Mesendoderm (in vitro differentiated cells): ENCODE results near the gene PPP1R9B.
A peak's percentile ranks its signal among the peaks of the same experiment; 100 is the strongest.

Experiments
- DNase-seq: peaks from one replicate; pipeline ENCODE4 v3.0.0; 2013
- H2AK5ac ChIP-seq: 2 replicates; pipeline ENCODE4 v1.6.1; 2013; ENCODE audit warnings: low read length, inconsistent platforms
- H2BK120ac ChIP-seq: 2 replicates; pipeline ENCODE4 v1.6.1; 2013; ENCODE audit warnings: low read depth, mild to moderate bottlenecking, low read length, moderate library complexity, mixed read lengths
- H2BK15ac ChIP-seq: replicated peaks from 2 replicates; pipeline ENCODE4 v1.6.1; 2013; ENCODE audit warnings: low read depth, mild to moderate bottlenecking, moderate library complexity
- H2BK5ac ChIP-seq: 2 replicates; pipeline ENCODE4 v1.6.1; 2013; ENCODE audit warnings: low read length, inconsistent platforms
- H3K18ac ChIP-seq: 2 replicates; pipeline ENCODE4 v1.6.1; 2013; ENCODE audit warnings: mild to moderate bottlenecking, low read length, mixed read lengths
- H3K23ac ChIP-seq: one replicate; pipeline ENCODE4 v1.6.1; 2013; ENCODE audit warnings: low read length
- H3K27ac ChIP-seq: 2 replicates; pipeline ENCODE4 v1.5.1; 2013; ENCODE audit warnings: low read depth, mild to moderate bottlenecking, inconsistent platforms, low read length, moderate library complexity
- H3K27me3 ChIP-seq: 2 replicates; pipeline ENCODE4 v1.6.1; 2013; ENCODE audit warnings: low read length, control low read depth, mild to moderate bottlenecking, inconsistent platforms; ENCODE audit not compliant: insufficient read depth, poor library complexity
- H3K36me3 ChIP-seq: 2 replicates; pipeline ENCODE4 v1.6.1; 2013; ENCODE audit warnings: low read length, inconsistent platforms; ENCODE audit not compliant: control insufficient read depth, insufficient read depth
- H3K4ac ChIP-seq: one replicate; pipeline ENCODE4 v1.6.1; 2013; ENCODE audit warnings: low read depth, mild to moderate bottlenecking, low read length, moderate library complexity
- H3K4me1 ChIP-seq: 2 replicates; pipeline ENCODE4 v1.6.1; 2013; ENCODE audit warnings: low read depth, low read length, inconsistent platforms; ENCODE audit not compliant: control insufficient read depth
- H3K4me2 ChIP-seq: 2 replicates; pipeline ENCODE4 v1.6.1; 2013; ENCODE audit warnings: low read length
- H3K4me3 ChIP-seq: 2 replicates; pipeline ENCODE4 v1.5.1; 2013; ENCODE audit warnings: mild to moderate bottlenecking, low read length
- H3K56ac ChIP-seq: one replicate; pipeline ENCODE4 v1.6.1; 2013; ENCODE audit warnings: low read length
- H3K79me1 ChIP-seq: 2 replicates; pipeline ENCODE4 v1.6.1; 2013; ENCODE audit warnings: low read length, inconsistent platforms
- H3K79me2 ChIP-seq: 2 replicates; pipeline ENCODE4 v1.6.1; 2013; ENCODE audit warnings: mild to moderate bottlenecking, low read length; ENCODE audit not compliant: control insufficient read depth, insufficient read depth
- H3K9ac ChIP-seq: 2 replicates; pipeline ENCODE4 v1.6.1; 2013; ENCODE audit warnings: low read length, inconsistent platforms
- H4K5ac ChIP-seq: one replicate; pipeline ENCODE4 v1.6.1; 2013; ENCODE audit warnings: low read length
- H4K8ac ChIP-seq: one replicate; pipeline ENCODE4 v1.6.1; 2013; ENCODE audit warnings: low read depth, mild to moderate bottlenecking, control low read depth, low read length, moderate library complexity
- WGBS: extraction: QIAGEN DNeasy Blood & Tissue Kit; methylation state at CpG from one replicate; pipeline ENCODE4 v1.1.7; 2013; ENCODE audit warnings: low lambda C conversion rate, missing lambda C conversion rate; ENCODE audit not compliant: insufficient coverage; ENCODE audit errors: extremely low coverage; 5-methylcytosine and 5-hydroxymethylcytosine counted together

The PPP1R9B gene

GRCh38 chr17:50123649-50124349 lies 26.7 kb downstream of the PPP1R9B start:
- no peaks in the 10 kb centered on the region for H3K36me3 ChIP-seq
- WGBS, result no CpG with 5 or more reads among the region's 12 CpGs
- no peak overlapping the region for H2BK15ac ChIP-seq
- H4K5ac ChIP-seq, result peak overlapping the region; percentile 84
- no peaks in the 10 kb centered on the region for H3K27me3 ChIP-seq
- H3K4me2 ChIP-seq, result no peak overlapping the region
- peak overlapping the region; percentile 93 for H3K56ac ChIP-seq
- no peak overlapping the region for H3K4me3 ChIP-seq
- H3K4me1 ChIP-seq, result peaks cover 12% of the 10 kb centered on the region
- peak overlapping the region; percentile 60 for H3K9ac ChIP-seq
- no peak overlapping the region for H2BK120ac ChIP-seq
- H3K23ac ChIP-seq, result no peak overlapping the region
- H3K27ac ChIP-seq, result peak overlapping the region; percentile 40
- H3K18ac ChIP-seq, result peak overlapping the region; percentile 6
- no peaks in the 10 kb centered on the region for H3K79me1 ChIP-seq
- peak overlapping the region; percentile 21 for H3K4ac ChIP-seq
- no peaks in the 10 kb centered on the region for H3K79me2 ChIP-seq
- H4K8ac ChIP-seq, result no peak overlapping the region
- peak; percentile 72 for DNase-seq
- H2AK5ac ChIP-seq, result no peak overlapping the region
- H2BK5ac ChIP-seq, result peak overlapping the region; percentile 90

DNA sequence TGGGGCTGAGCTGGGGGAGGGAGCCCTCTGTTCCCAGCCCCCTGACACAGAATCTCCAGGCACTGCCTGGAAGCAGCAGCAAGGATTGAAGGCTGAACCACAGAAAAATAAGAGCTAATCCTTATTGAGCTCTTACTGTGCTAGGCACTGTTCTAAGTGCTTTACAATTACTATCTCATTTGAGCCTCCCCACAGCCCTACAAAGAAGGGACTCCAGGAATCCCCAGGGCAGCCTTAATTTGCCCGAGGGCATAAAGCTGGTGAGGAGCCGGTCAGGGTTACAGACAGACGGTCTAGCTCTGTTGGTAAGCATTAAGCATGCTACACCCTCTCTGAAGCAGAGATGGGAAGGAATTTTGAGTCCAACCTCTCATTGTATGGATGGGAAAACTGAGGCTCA lies 27.5 kb downstream of the PPP1R9B start:
- no peaks in the 10 kb centered on the region for H3K79me2 ChIP-seq
- peak overlapping the region; percentile 90 for H2BK5ac ChIP-seq
- DNase-seq, result no peak
- H2BK120ac ChIP-seq, result no peak overlapping the region
- no peak overlapping the region for H3K23ac ChIP-seq
- no peaks in the 10 kb centered on the region for H3K79me1 ChIP-seq
- WGBS, result no CpG with 5 or more reads among the region's 3 CpGs
- H2AK5ac ChIP-seq, result peak overlapping the region; percentile 85
- H2BK15ac ChIP-seq, result no peak overlapping the region
- H3K4me1 ChIP-seq, result peaks cover 12% of the 10 kb centered on the region
- H3K56ac ChIP-seq, result peak overlapping the region; percentile 93
- peak overlapping the region; percentile 21 for H3K4ac ChIP-seq
- no peaks in the 10 kb centered on the region for H3K27me3 ChIP-seq
- H3K27ac ChIP-seq, result peak overlapping the region; percentile 40
- no peak overlapping the region for H3K18ac ChIP-seq
- no peak overlapping the region for H3K4me2 ChIP-seq
- H3K4me3 ChIP-seq, result no peak overlapping the region
- no peaks in the 10 kb centered on the region for H3K36me3 ChIP-seq
- H4K8ac ChIP-seq, result no peak overlapping the region
- H3K9ac ChIP-seq, result peak overlapping the region; percentile 60
- no peak overlapping the region for H4K5ac ChIP-seq

DNA sequence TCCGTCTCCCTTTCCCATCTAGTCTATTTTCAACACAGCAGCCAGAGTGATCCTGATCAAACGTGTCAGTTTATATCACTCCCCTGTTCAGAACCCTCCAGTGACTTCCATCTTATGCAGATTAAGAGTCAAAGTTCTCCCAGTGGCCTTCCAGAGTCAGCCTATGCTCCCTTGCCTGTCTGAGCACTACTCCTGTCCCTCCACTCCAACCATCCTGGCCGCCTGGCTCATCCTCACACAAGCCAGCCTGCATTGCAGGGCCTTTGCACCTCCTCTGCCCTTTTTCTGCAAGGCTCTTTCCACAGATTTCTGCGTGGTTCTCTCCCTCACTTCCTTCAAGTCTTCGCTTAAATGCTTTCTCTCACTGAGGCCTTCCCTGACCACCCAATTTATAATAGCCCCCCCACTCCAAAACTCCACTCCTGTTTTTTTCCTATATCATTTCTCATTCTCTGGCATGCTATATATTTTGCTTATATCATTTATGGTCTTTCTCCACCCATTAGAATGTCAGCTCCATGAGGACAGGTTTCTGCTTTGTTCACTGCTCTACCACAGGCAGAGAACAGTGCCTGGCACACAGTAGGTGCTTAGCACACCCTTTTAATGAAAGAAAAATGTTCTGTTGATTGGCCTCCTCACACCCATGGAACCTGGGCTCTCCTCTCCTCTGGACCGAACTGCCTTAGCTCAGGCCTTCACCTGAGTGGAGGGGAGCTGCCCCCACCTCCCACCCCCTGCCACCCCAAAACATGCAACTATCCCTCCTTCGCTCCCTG lies 29.8 kb downstream of the PPP1R9B start:
- Histone ChIP-seq H2BK15ac (no peak overlapping the region), H3K4ac (no peak overlapping the region), H3K9ac (no peak overlapping the region), H3K27me3 (no peaks in the 10 kb centered on the region), H3K79me1 (no peaks in the 10 kb centered on the region), H3K4me2 (no peak overlapping the region), H4K5ac (no peak overlapping the region), H3K36me3 (no peaks in the 10 kb centered on the region), H2BK120ac (no peak overlapping the region), H3K4me3 (no peak overlapping the region), H3K23ac (no peak overlapping the region), H3K27ac (no peak overlapping the region), H3K18ac (no peak overlapping the region), H4K8ac (no peak overlapping the region), H2BK5ac (no peak overlapping the region), H3K4me1 (peaks cover 12% of the 10 kb centered on the region), H3K56ac (no peak overlapping the region), H2AK5ac (no peak overlapping the region), H3K79me2 (no peaks in the 10 kb centered on the region)
- DNase-seq, result no peak
- no CpG with 5 or more reads among the region's 7 CpGs for WGBS

DNA sequence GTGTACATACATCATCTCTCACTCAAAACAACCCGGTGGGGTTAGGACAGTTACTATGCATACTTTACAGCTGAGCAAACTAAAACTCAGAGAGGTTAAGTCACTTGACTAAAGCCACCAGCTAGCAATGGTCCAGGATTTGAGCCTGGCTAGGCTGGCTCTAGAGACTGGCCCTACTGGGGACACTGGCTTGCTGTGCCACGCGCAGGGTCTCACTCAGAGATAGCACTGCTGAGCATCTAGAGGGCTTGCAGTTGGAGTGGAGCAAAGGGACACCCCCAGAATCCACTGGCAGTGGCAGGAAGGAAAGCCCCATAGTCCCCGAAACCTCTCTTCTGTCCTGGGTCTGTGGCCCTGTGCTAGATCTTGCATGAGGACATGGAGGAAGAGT lies 31.7 kb downstream of the PPP1R9B start:
- Histone ChIP-seq H3K9ac (no peak overlapping the region), H3K79me2 (no peaks in the 10 kb centered on the region), H3K4me2 (no peak overlapping the region), H2BK15ac (no peak overlapping the region), H2AK5ac (no peak overlapping the region), H3K4me1 (peaks cover 11% of the 10 kb centered on the region), H3K4me3 (no peak overlapping the region), H3K56ac (no peak overlapping the region), H3K4ac (no peak overlapping the region), H3K23ac (no peak overlapping the region), H4K5ac (no peak overlapping the region), H3K18ac (no peak overlapping the region), H2BK120ac (no peak overlapping the region), H3K27ac (no peak overlapping the region), H2BK5ac (no peak overlapping the region), H3K79me1 (no peaks in the 10 kb centered on the region), H3K27me3 (no peaks in the 10 kb centered on the region), H3K36me3 (no peaks in the 10 kb centered on the region), H4K8ac (no peak overlapping the region)
- no peak for DNase-seq
- WGBS, result no CpG with 5 or more reads among the region's 4 CpGs

DNA sequence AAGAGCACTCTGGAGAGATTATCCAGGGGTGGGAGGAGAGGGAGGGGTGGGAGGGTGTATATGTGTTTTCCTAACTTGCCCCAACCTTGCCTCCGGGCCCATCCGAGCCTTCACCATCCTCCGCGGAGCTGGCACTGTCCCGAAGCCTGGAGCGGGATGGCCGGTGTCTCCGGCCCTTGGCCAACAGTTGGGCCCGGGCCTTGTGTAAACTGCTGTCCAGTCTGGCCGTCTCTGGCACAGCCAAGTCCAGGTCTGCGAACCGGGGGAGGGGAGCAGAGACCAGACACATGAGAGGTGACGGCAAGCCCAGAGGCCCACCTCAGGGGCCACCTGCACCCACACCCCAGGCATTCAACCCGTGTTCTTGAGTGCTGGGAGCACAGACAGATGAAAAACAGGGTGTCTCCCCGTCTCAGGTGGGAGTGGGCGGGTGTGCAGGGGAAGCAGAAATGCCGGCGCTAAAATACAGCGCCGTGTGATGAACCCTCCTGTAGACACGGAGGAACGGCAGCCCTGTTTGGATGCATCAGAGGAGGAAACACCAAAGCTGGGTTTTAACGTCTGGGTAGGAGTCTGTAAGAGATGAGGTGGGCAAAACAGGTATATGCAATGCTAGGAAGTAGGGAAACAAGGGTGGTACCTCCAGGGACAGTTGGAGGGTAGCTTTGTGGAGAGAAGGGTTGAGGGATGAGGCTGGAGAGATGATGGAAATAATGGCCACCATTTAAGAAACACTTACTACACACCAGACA lies 32.2 kb downstream of the PPP1R9B start:
- no peak overlapping the region for H3K4ac ChIP-seq
- H2AK5ac ChIP-seq, result no peak overlapping the region
- H3K27me3 ChIP-seq, result no peaks in the 10 kb centered on the region
- no peak for DNase-seq
- no peak overlapping the region for H3K9ac ChIP-seq
- no peak overlapping the region for H2BK5ac ChIP-seq
- WGBS, result no CpG with 5 or more reads among the region's 23 CpGs
- no peak overlapping the region for H3K56ac ChIP-seq
- H4K8ac ChIP-seq, result no peak overlapping the region
- H4K5ac ChIP-seq, result no peak overlapping the region
- H2BK15ac ChIP-seq, result no peak overlapping the region
- no peak overlapping the region for H3K18ac ChIP-seq
- no peak overlapping the region for H3K27ac ChIP-seq
- H3K4me3 ChIP-seq, result no peak overlapping the region
- no peak overlapping the region for H3K23ac ChIP-seq
- no peaks in the 10 kb centered on the region for H3K79me2 ChIP-seq
- no peak overlapping the region for H3K4me2 ChIP-seq
- H3K36me3 ChIP-seq, result no peaks in the 10 kb centered on the region
- H3K4me1 ChIP-seq, result peaks cover 5% of the 10 kb centered on the region
- no peak overlapping the region for H2BK120ac ChIP-seq
- H3K79me1 ChIP-seq, result no peaks in the 10 kb centered on the region
